GM23338 (cell line): Measurements from ENCODE around the gene RNF166. TPM values are rescaled to one million over a fixed set of nuclear protein-coding genes. Genes with fewer than 3 reads are reported as not detected.

Experiments
- ATAC-seq: fragments of 200-7000 bp; cut with Tn5 transposase; 3 replicates; pipeline ENCODE4 v1.9.1; 2020
- DNase-seq: peaks from one replicate; pipeline ENCODE4 v3.0.0-alpha.2; 2015; ENCODE audit warnings: low spot score
- H2AFZ ChIP-seq: fragments of 200-600 bp; sonication (generic); 2 replicates; pipeline ENCODE4 v1.8.0; 2016; ENCODE audit warnings: antibody characterized with exemption, mild to moderate bottlenecking, moderate library complexity
- H3F3A ChIP-seq: fragments of 200-600 bp; sonication (generic); replicated peaks from 2 replicates; pipeline ENCODE4 v1.8.0; 2017; ENCODE audit warnings: antibody characterized with exemption, mixed run types, low read depth
- H3K27ac ChIP-seq: fragments of 200-600 bp; sonication (generic); 2 replicates; pipeline ENCODE4 v1.6.1; 2016; ENCODE audit warnings: low read depth
- H3K27me3 ChIP-seq: fragments of 200-600 bp; sonication (generic); 2 replicates; pipeline ENCODE4 v1.8.0; 2016; ENCODE audit warnings: mild to moderate bottlenecking, mixed run types, moderate library complexity; ENCODE audit not compliant: insufficient read depth
- H3K36me3 ChIP-seq: fragments of 200-600 bp; sonication (generic); 2 replicates; pipeline ENCODE4 v1.8.0; 2016; ENCODE audit warnings: mild to moderate bottlenecking; ENCODE audit not compliant: insufficient read depth
- H3K4me1 ChIP-seq: fragments of 200-600 bp; sonication (generic); 2 replicates; pipeline ENCODE4 v1.8.0; 2016; ENCODE audit warnings: mild to moderate bottlenecking, moderate library complexity; ENCODE audit not compliant: insufficient read depth
- H3K4me2 ChIP-seq: fragments of 200-600 bp; sonication (generic); 2 replicates; pipeline ENCODE4 v1.7.1; 2017; ENCODE audit warnings: mixed run types
- H3K4me3 ChIP-seq: fragments of 200-600 bp; sonication (generic); 2 replicates; pipeline ENCODE4 v1.6.1; 2016; ENCODE audit warnings: mixed run types
- H3K79me2 ChIP-seq: fragments of 200-600 bp; sonication (generic); replicated peaks from 2 replicates; pipeline ENCODE4 v1.8.0; 2017; ENCODE audit warnings: mild to moderate bottlenecking; ENCODE audit not compliant: insufficient read depth
- H3K9me2 ChIP-seq: fragments of 200-600 bp; sonication (generic); 2 replicates; pipeline ENCODE4 v1.8.0; 2017; ENCODE audit not compliant: insufficient read depth
- H4K20me1 ChIP-seq: fragments of 200-600 bp; sonication (generic); replicated peaks from 2 replicates; pipeline ENCODE4 v1.8.0; 2017; ENCODE audit warnings: mild to moderate bottlenecking; ENCODE audit not compliant: insufficient read depth
- H3K27ac Mint-ChIP-seq: 2 replicates; pipeline ENCODE4 v1.8.0; 2020; ENCODE audit warnings: inconsistent platforms, mild to moderate bottlenecking, moderate library complexity, mixed read lengths
- H3K27me3 Mint-ChIP-seq: 3 replicates; pipeline ENCODE4 v1.8.0; 2022; ENCODE audit warnings: low read depth, mild to moderate bottlenecking, moderate library complexity, mixed read lengths, inconsistent platforms; ENCODE audit not compliant: insufficient read depth, poor library complexity
- H3K36me3 Mint-ChIP-seq: 3 replicates; pipeline ENCODE4 v1.8.0; 2021; ENCODE audit warnings: low read depth, mild to moderate bottlenecking, inconsistent platforms, moderate library complexity, mixed read lengths
- H3K4me1 Mint-ChIP-seq: 3 replicates; pipeline ENCODE4 v1.8.0; 2020; ENCODE audit warnings: mild to moderate bottlenecking, inconsistent platforms, mixed read lengths
- H3K4me3 Mint-ChIP-seq: 3 replicates; pipeline ENCODE4 v1.8.0; 2021; ENCODE audit warnings: moderate library complexity, mild to moderate bottlenecking, inconsistent platforms, mixed read lengths
- H3K9me3 Mint-ChIP-seq: 3 replicates; pipeline ENCODE4 v1.8.0; 2020; ENCODE audit warnings: moderate library complexity, mild to moderate bottlenecking, inconsistent platforms, mixed read lengths
- CREB1 ChIP-seq: fragments of 250-450 bp; sonication (Bioruptor Pico); IDR thresholded peaks from 2 replicates; pipeline ENCODE4 v1.5.0; 2020; ENCODE audit warnings: low read depth, mild to moderate bottlenecking, moderate library complexity
- EZH2 ChIP-seq: fragments of 200-600 bp; sonication (generic); IDR thresholded peaks from one replicate; pipeline ENCODE4 v1.8.0; 2017; ENCODE audit warnings: antibody characterized with exemption, mild to moderate bottlenecking, low read depth; ENCODE audit not compliant: unreplicated experiment
- EZH2phosphoT487 ChIP-seq: fragments of 200-600 bp; sonication (generic); IDR thresholded peaks from one replicate; pipeline ENCODE4 v1.8.1; 2018; ENCODE audit warnings: antibody characterized with exemption; ENCODE audit not compliant: unreplicated experiment
- JUNB ChIP-seq: IDR thresholded peaks from one replicate; pipeline ENCODE4 v1.6.1; 2016; ENCODE audit warnings: antibody characterized with exemption; ENCODE audit not compliant: unreplicated experiment
- NANOG ChIP-seq: IDR thresholded peaks from 2 replicates; pipeline ENCODE4 v1.6.1; 2016; ENCODE audit warnings: antibody characterized with exemption, borderline replicate concordance
- POLR2AphosphoS5 ChIP-seq: IDR thresholded peaks from 2 replicates; pipeline ENCODE4 v1.6.1; 2016; ENCODE audit warnings: antibody characterized with exemption, low read depth
- STAT1 ChIP-seq: IDR thresholded peaks from one replicate; pipeline ENCODE4 v1.6.1; 2016; ENCODE audit warnings: antibody characterized with exemption; ENCODE audit not compliant: unreplicated experiment
- ZNF114 ChIP-seq: fragments of 250-450 bp; sonication (Bioruptor Pico); IDR thresholded peaks from 2 replicates; pipeline ENCODE4 v1.5.0; 2020; ENCODE audit warnings: mild to moderate bottlenecking, moderate library complexity
- ZNF331 ChIP-seq: fragments of 250-450 bp; sonication (Bioruptor Pico); IDR thresholded peaks from 2 replicates; pipeline ENCODE4 v1.5.0; 2020; ENCODE audit warnings: low read depth, mild to moderate bottlenecking, moderate library complexity
- polyA plus RNA-seq: library from polyadenylated mRNA; unstranded; fragments of >200 nt; fragmentation: Nextera tagmentation; extraction: Ambion mirVana; gene quantifications from 2 replicates; pipeline ENCODE4 v1.2.1, GENCODE V29; 2016
- total RNA-seq: library from RNA; depleted of rRNA; stranded (reverse); fragments of >200 nt; shearing (Covaris generic); gene quantifications from 2 replicates; pipeline ENCODE4 v1.2.3, GENCODE V29; 2014
- TF ChIP-seq, protein P1 (sequence below), 2 experiments: fragments of 200-600 bp in 1 of 2; sonication (generic) in 1 of 2; conservative IDR thresholded peaks; 2 replicates each; pipeline versions ENCODE4 v1.5.1 to v1.6.1; 2016 to 2017; ENCODE audit warnings: antibody characterized with exemption in 2 of 2, low read depth in 2 of 2, mild to moderate bottlenecking in 2 of 2, moderate library complexity in 1 of 2
- TF ChIP-seq, protein P2 (sequence below): IDR thresholded peaks from 2 replicates; pipeline ENCODE4 v1.6.1; 2016; ENCODE audit warnings: antibody characterized with exemption
- TF ChIP-seq, protein P3 (sequence below): IDR thresholded peaks from one replicate; pipeline ENCODE4 v1.6.1; 2018; ENCODE audit warnings: antibody characterized with exemption; ENCODE audit not compliant: unreplicated experiment
- TF ChIP-seq, protein P4 (sequence below): fragments of 250-450 bp; sonication (Bioruptor Pico); IDR thresholded peaks from 2 replicates; pipeline ENCODE4 v1.5.0; 2020; ENCODE audit warnings: mild to moderate bottlenecking, moderate library complexity

Gene RNF166
- total and polyA plus RNA-seq, 2 experiments from 2014 or later: 24.9 to 43.4 TPM

DNA sequence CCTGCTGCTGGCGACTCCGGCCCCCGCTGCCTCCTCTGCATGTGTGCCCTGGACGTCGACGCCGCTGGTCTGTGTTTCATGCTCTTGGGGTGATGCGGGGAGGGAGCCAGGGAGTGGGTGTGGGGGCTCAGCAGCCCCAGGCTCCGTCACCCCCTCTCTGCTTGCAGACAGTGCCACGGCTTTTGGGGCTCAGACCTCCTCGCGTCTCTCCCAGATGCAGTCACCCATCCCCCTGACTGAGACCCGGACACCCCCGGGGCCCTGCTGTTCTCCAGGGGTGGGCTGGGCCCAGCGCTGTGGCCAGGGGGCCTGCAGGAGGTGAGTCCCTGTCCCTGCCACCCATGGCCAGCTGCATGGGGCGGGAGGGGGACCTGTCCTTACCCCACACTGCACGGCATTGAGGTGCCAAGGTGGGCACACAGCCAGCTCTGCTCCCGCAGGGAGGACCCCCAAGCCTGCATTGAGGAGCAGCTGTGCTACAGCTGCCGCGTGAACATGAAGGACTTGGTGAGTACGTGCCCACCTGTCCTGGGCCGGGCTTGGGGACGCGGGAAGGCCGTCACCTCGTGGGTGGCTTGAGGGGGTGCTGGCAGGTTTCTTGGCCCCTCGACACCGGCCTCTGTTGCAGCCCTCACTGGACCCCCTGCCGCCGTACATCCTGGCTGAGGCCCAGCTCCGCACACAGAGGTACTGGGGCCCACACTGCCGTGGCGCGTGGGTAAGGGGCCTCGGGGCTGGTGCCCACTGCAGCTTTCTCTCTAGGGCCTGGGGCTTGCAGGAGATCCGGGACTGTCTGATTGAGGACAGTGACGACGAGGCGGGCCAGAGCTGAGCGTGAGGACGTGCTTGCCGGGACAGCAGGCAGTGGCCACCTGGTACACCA lies 8.5 kb upstream of the RNF166 start:
- Mint-ChIP-seq H3K9me3 (no peaks in the 10 kb centered on the region), H3K27me3 (peaks cover 11% of the 10 kb centered on the region), H3K4me3 (no peak overlapping the region), H3K4me1 (peaks cover 7% of the 10 kb centered on the region), H3K27ac (no peak overlapping the region), H3K36me3 (peaks cover 25% of the 10 kb centered on the region)
- H3K27me3 ChIP-seq: no peaks in the 10 kb centered on the region
- H4K20me1 ChIP-seq: no peaks in the 10 kb centered on the region
- H3K27ac ChIP-seq: no peak overlapping the region
- H3K36me3 ChIP-seq: no peaks in the 10 kb centered on the region
- no peak overlapping the region for H3K4me3 ChIP-seq
- H2AFZ ChIP-seq: no peak overlapping the region
- H3K79me2 ChIP-seq: no peaks in the 10 kb centered on the region
- TF ChIP-seq STAT1 (no peak), NANOG (no peak), JUNB (no peak), CREB1 (CRISPR knock-in tag) (no peak), EZH2phosphoT487 (no peak), EZH2 (no peak), POLR2AphosphoS5 (no peak), ZNF331 (CRISPR knock-in tag) (no peak), ZNF114 (CRISPR knock-in tag) (no peak)
- TF ChIP-seq, protein P1, sequence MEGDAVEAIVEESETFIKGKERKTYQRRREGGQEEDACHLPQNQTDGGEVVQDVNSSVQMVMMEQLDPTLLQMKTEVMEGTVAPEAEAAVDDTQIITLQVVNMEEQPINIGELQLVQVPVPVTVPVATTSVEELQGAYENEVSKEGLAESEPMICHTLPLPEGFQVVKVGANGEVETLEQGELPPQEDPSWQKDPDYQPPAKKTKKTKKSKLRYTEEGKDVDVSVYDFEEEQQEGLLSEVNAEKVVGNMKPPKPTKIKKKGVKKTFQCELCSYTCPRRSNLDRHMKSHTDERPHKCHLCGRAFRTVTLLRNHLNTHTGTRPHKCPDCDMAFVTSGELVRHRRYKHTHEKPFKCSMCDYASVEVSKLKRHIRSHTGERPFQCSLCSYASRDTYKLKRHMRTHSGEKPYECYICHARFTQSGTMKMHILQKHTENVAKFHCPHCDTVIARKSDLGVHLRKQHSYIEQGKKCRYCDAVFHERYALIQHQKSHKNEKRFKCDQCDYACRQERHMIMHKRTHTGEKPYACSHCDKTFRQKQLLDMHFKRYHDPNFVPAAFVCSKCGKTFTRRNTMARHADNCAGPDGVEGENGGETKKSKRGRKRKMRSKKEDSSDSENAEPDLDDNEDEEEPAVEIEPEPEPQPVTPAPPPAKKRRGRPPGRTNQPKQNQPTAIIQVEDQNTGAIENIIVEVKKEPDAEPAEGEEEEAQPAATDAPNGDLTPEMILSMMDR (conservative IDR thresholded peaks at IDR 0.05; ENCODE audit: low read depth in 2 of 2): no peak
- TF ChIP-seq, protein P2, sequence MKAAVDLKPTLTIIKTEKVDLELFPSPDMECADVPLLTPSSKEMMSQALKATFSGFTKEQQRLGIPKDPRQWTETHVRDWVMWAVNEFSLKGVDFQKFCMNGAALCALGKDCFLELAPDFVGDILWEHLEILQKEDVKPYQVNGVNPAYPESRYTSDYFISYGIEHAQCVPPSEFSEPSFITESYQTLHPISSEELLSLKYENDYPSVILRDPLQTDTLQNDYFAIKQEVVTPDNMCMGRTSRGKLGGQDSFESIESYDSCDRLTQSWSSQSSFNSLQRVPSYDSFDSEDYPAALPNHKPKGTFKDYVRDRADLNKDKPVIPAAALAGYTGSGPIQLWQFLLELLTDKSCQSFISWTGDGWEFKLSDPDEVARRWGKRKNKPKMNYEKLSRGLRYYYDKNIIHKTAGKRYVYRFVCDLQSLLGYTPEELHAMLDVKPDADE: no peak
- TF ChIP-seq, protein P3, sequence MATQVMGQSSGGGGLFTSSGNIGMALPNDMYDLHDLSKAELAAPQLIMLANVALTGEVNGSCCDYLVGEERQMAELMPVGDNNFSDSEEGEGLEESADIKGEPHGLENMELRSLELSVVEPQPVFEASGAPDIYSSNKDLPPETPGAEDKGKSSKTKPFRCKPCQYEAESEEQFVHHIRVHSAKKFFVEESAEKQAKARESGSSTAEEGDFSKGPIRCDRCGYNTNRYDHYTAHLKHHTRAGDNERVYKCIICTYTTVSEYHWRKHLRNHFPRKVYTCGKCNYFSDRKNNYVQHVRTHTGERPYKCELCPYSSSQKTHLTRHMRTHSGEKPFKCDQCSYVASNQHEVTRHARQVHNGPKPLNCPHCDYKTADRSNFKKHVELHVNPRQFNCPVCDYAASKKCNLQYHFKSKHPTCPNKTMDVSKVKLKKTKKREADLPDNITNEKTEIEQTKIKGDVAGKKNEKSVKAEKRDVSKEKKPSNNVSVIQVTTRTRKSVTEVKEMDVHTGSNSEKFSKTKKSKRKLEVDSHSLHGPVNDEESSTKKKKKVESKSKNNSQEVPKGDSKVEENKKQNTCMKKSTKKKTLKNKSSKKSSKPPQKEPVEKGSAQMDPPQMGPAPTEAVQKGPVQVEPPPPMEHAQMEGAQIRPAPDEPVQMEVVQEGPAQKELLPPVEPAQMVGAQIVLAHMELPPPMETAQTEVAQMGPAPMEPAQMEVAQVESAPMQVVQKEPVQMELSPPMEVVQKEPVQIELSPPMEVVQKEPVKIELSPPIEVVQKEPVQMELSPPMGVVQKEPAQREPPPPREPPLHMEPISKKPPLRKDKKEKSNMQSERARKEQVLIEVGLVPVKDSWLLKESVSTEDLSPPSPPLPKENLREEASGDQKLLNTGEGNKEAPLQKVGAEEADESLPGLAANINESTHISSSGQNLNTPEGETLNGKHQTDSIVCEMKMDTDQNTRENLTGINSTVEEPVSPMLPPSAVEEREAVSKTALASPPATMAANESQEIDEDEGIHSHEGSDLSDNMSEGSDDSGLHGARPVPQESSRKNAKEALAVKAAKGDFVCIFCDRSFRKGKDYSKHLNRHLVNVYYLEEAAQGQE: no peak
- TF ChIP-seq, protein P4, sequence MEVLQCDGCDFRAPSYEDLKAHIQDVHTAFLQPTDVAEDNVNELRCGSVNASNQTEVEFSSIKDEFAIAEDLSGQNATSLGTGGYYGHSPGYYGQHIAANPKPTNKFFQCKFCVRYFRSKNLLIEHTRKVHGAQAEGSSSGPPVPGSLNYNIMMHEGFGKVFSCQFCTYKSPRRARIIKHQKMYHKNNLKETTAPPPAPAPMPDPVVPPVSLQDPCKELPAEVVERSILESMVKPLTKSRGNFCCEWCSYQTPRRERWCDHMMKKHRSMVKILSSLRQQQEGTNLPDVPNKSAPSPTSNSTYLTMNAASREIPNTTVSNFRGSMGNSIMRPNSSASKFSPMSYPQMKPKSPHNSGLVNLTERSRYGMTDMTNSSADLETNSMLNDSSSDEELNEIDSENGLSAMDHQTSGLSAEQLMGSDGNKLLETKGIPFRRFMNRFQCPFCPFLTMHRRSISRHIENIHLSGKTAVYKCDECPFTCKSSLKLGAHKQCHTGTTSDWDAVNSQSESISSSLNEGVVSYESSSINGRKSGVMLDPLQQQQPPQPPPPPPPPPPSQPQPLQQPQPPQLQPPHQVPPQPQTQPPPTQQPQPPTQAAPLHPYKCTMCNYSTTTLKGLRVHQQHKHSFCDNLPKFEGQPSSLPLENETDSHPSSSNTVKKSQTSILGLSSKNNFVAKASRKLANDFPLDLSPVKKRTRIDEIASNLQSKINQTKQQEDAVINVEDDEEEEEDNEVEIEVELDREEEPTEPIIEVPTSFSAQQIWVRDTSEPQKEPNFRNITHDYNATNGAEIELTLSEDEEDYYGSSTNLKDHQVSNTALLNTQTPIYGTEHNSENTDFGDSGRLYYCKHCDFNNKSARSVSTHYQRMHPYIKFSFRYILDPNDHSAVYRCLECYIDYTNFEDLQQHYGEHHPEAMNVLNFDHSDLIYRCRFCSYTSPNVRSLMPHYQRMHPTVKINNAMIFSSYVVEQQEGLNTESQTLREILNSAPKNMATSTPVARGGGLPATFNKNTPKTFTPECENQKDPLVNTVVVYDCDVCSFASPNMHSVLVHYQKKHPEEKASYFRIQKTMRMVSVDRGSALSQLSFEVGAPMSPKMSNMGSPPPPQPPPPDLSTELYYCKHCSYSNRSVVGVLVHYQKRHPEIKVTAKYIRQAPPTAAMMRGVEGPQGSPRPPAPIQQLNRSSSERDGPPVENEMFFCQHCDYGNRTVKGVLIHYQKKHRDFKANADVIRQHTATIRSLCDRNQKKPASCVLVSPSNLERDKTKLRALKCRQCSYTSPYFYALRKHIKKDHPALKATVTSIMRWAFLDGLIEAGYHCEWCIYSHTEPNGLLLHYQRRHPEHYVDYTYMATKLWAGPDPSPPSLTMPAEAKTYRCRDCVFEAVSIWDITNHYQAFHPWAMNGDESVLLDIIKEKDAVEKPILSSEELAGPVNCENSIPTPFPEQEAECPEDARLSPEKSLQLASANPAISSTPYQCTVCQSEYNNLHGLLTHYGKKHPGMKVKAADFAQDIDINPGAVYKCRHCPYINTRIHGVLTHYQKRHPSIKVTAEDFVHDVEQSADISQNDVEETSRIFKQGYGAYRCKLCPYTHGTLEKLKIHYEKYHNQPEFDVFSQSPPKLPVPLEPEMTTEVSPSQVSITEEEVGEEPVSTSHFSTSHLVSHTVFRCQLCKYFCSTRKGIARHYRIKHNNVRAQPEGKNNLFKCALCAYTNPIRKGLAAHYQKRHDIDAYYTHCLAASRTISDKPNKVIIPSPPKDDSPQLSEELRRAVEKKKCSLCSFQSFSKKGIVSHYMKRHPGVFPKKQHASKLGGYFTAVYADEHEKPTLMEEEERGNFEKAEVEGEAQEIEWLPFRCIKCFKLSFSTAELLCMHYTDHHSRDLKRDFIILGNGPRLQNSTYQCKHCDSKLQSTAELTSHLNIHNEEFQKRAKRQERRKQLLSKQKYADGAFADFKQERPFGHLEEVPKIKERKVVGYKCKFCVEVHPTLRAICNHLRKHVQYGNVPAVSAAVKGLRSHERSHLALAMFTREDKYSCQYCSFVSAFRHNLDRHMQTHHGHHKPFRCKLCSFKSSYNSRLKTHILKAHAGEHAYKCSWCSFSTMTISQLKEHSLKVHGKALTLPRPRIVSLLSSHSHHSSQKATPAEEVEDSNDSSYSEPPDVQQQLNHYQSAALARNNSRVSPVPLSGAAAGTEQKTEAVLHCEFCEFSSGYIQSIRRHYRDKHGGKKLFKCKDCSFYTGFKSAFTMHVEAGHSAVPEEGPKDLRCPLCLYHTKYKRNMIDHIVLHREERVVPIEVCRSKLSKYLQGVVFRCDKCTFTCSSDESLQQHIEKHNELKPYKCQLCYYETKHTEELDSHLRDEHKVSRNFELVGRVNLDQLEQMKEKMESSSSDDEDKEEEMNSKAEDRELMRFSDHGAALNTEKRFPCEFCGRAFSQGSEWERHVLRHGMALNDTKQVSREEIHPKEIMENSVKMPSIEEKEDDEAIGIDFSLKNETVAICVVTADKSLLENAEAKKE (CRISPR knock-in tag): no peak
- no peak for ATAC-seq
- H3K4me1 ChIP-seq: no peaks in the 10 kb centered on the region
- H3K4me2 ChIP-seq: no peak overlapping the region
- no peaks in the 10 kb centered on the region for H3F3A ChIP-seq
- H3K9me2 ChIP-seq: no peaks in the 10 kb centered on the region
- no peak for DNase-seq
